ENCODE data around the gene NCSTN. TPM values are rescaled to one million over a fixed set of nuclear protein-coding genes. Genes with fewer than 3 reads are reported as not detected.

Gene NCSTN
- total and polyA plus RNA-seq, 4 experiments from 2014 or later, result 62.2 to 93.1 (median 68.0) TPM

- POLR2A ChIA-PET (ENCODE audit: partially characterized antibody), result no interaction called here
Measured at GRCh38 chr1:160309571-160309970, 33.6 kb upstream of the NCSTN start.

GRCh38 chr1:160315359-160315758, 27.8 kb upstream of the NCSTN start:
- Histone ChIP-seq H3K9me3 (ENCODE audit: control insufficient read depth in 1 of 2, low read length in 2 of 2) (no peaks in the 10 kb centered on the region), H3K36me3 (ENCODE audit: insufficient read depth, low read length) (peaks cover 77% of the 10 kb centered on the region), H3K27ac (ENCODE audit: low read depth, low read length) (no peak overlapping the region), H3K4me1 (ENCODE audit: insufficient read depth, low read length) (no peaks in the 10 kb centered on the region), H3K4me3 (ENCODE audit: low read length in 2 of 2) (no peak overlapping the region), H3K27me3 (ENCODE audit: insufficient read depth, low read length) (no peaks in the 10 kb centered on the region)
- Mint-ChIP-seq H3K9me3 (peaks cover 2 to 17% (median 13%) of the 10 kb centered on the region in 8 donors), H3K36me3 (peaks cover 80 to 84% of the 10 kb centered on the region in 2 donors), H3K27ac (no peak overlapping the region), H3K27me3 (no peaks in the 10 kb centered on the region), H3K4me3 (no peak overlapping the region), H3K4me1 (peaks cover 13 to 25% (median 17%) of the 10 kb centered on the region in 4 donors)
- CTCF ChIA-PET (ENCODE audit: partially characterized antibody), result interaction anchor here (1.7 kb wide), 1 partner anchor 24 kb away, joined by 4 read pairs; no protein-coding TSS in a partner anchor
- no peak for DNase-seq
- POLR2A ChIA-PET (ENCODE audit: partially characterized antibody), result no interaction called here
- intact Hi-C loops (cut with micrococcal nuclease), result no loop called here

More at GRCh38 chr1:160309571-160309970, 33.6 kb upstream of the NCSTN start:
- H3K27ac ChIP-seq (ENCODE audit: low read depth, low read length), result no peak overlapping the region
- intact Hi-C loops (cut with micrococcal nuclease), result no loop called here
- Mint-ChIP-seq H3K36me3 (peaks cover 66 to 86% of the 10 kb centered on the region in 2 donors), H3K27ac (peak overlapping the region in 3 of 7 donors; percentile 43 to 79 (median 65)), H3K27me3 (no peaks in the 10 kb centered on the region), H3K4me3 (no peak overlapping the region), H3K9me3 (no peaks in the 10 kb centered on the region), H3K4me1 (peaks cover 0 to 3% (median under 1%) of the 10 kb centered on the region in 4 donors)
- no peak overlapping the region for H3K4me3 ChIP-seq (ENCODE audit: low read length in 2 of 2)
- H3K9me3 ChIP-seq (ENCODE audit: control insufficient read depth in 1 of 2, low read length in 2 of 2), result no peaks in the 10 kb centered on the region
- CTCF ChIA-PET (ENCODE audit: partially characterized antibody), result interaction anchor here (0.9 to 2.5 kb wide), 2 partner anchors 18 kb away, joined by 4 to 12 read pairs; no protein-coding TSS in a partner anchor
- no peaks in the 10 kb centered on the region for H3K4me1 ChIP-seq (ENCODE audit: insufficient read depth, low read length)
- H3K27me3 ChIP-seq (ENCODE audit: insufficient read depth, low read length), result no peaks in the 10 kb centered on the region
- DNase-seq, result no peak
- peaks cover 81% of the 10 kb centered on the region for H3K36me3 ChIP-seq (ENCODE audit: insufficient read depth, low read length)

- DNase-seq, result no peak
- no peaks in the 10 kb centered on the region for H3K27me3 ChIP-seq (ENCODE audit: insufficient read depth, low read length)
- Mint-ChIP-seq H3K27ac (peak overlapping the region in 1 of 7 donors; percentile 72), H3K9me3 (peaks cover 0 to 2% (median 2%) of the 10 kb centered on the region in 8 donors), H3K4me3 (no peak overlapping the region), H3K36me3 (peaks cover 64 to 71% of the 10 kb centered on the region in 2 donors), H3K27me3 (no peaks in the 10 kb centered on the region), H3K4me1 (peaks cover 18 to 32% (median 28%) of the 10 kb centered on the region in 4 donors)
- no peaks in the 10 kb centered on the region for H3K4me1 ChIP-seq (ENCODE audit: insufficient read depth, low read length)
- H3K27ac ChIP-seq (ENCODE audit: low read depth, low read length), result no peak overlapping the region
- intact Hi-C loops (cut with micrococcal nuclease), result no loop called here
- POLR2A ChIA-PET (ENCODE audit: partially characterized antibody), result no interaction called here
- CTCF ChIA-PET (ENCODE audit: partially characterized antibody), result no interaction called here
- no peak overlapping the region for H3K4me3 ChIP-seq (ENCODE audit: low read length in 2 of 2)
- H3K9me3 ChIP-seq (ENCODE audit: control insufficient read depth in 1 of 2, low read length in 2 of 2), result no peaks in the 10 kb centered on the region
- peaks cover 50% of the 10 kb centered on the region for H3K36me3 ChIP-seq (ENCODE audit: insufficient read depth, low read length)
Measured at GRCh38 chr1:160322831-160323230, 20.4 kb upstream of the NCSTN start.

GRCh38 chr1:160325252-160325651, 17.9 kb upstream of the NCSTN start:
- Histone ChIP-seq H3K4me1 (ENCODE audit: insufficient read depth, low read length) (no peaks in the 10 kb centered on the region), H3K27me3 (ENCODE audit: insufficient read depth, low read length) (no peaks in the 10 kb centered on the region), H3K27ac (ENCODE audit: low read depth, low read length) (no peak overlapping the region), H3K9me3 (ENCODE audit: control insufficient read depth in 1 of 2, low read length in 2 of 2) (no peaks in the 10 kb centered on the region), H3K36me3 (ENCODE audit: insufficient read depth, low read length) (peaks cover 59% of the 10 kb centered on the region), H3K4me3 (ENCODE audit: low read length in 2 of 2) (no peak overlapping the region)
- Mint-ChIP-seq H3K27ac (peak overlapping the region in 1 of 7 donors; percentile 57), H3K9me3 (no peaks in the 10 kb centered on the region), H3K36me3 (peaks cover 59 to 78% of the 10 kb centered on the region in 2 donors), H3K4me1 (peaks cover 10 to 22% (median 15%) of the 10 kb centered on the region in 4 donors), H3K4me3 (no peak overlapping the region), H3K27me3 (no peaks in the 10 kb centered on the region)
- intact Hi-C loops (cut with micrococcal nuclease), result no loop called here
- ChIA-PET CTCF (ENCODE audit: partially characterized antibody) (interaction anchor here (0.9 kb wide), 1 partner anchor 34 kb away, joined by 3 read pairs; no protein-coding TSS in a partner anchor), POLR2A (ENCODE audit: partially characterized antibody) (no interaction called here)
- no peak for DNase-seq

- DNase-seq, result no peak
- Mint-ChIP-seq H3K4me3 (no peak overlapping the region), H3K27me3 (no peaks in the 10 kb centered on the region), H3K27ac (peak overlapping the region in 1 of 7 donors; percentile 41), H3K4me1 (peaks cover 6 to 13% (median 9%) of the 10 kb centered on the region in 4 donors), H3K9me3 (no peaks in the 10 kb centered on the region), H3K36me3 (peaks cover 56 to 79% of the 10 kb centered on the region in 2 donors)
- intact Hi-C loops (cut with micrococcal nuclease), result no loop called here
- Histone ChIP-seq H3K4me1 (ENCODE audit: insufficient read depth, low read length) (no peaks in the 10 kb centered on the region), H3K27ac (ENCODE audit: low read depth, low read length) (no peak overlapping the region), H3K36me3 (ENCODE audit: insufficient read depth, low read length) (peaks cover 71% of the 10 kb centered on the region), H3K4me3 (ENCODE audit: low read length in 2 of 2) (no peak overlapping the region), H3K9me3 (ENCODE audit: control insufficient read depth in 1 of 2, low read length in 2 of 2) (no peaks in the 10 kb centered on the region), H3K27me3 (ENCODE audit: insufficient read depth, low read length) (no peaks in the 10 kb centered on the region)
- CTCF ChIA-PET (ENCODE audit: partially characterized antibody), result interaction anchor here (0.9 kb wide), 1 partner anchor 35 kb away, joined by 3 read pairs; no protein-coding TSS in a partner anchor
- POLR2A ChIA-PET (ENCODE audit: partially characterized antibody), result no interaction called here
Measured at GRCh38 chr1:160326418-160326817, 16.8 kb upstream of the NCSTN start.

GRCh38 chr1:160328184-160328583, 15.0 kb upstream of the NCSTN start:
- no peaks in the 10 kb centered on the region for H3K9me3 Mint-ChIP-seq
- H3K4me1 Mint-ChIP-seq, result peaks cover 0 to 5% (median 3%) of the 10 kb centered on the region in 4 donors
- Histone ChIP-seq H3K4me3 (ENCODE audit: low read length in 2 of 2) (no peak overlapping the region), H3K36me3 (ENCODE audit: insufficient read depth, low read length) (peaks cover 83% of the 10 kb centered on the region), H3K27me3 (ENCODE audit: insufficient read depth, low read length) (no peaks in the 10 kb centered on the region), H3K27ac (ENCODE audit: low read depth, low read length) (no peak overlapping the region), H3K9me3 (ENCODE audit: control insufficient read depth in 1 of 2, low read length in 2 of 2) (no peaks in the 10 kb centered on the region), H3K4me1 (ENCODE audit: insufficient read depth, low read length) (no peaks in the 10 kb centered on the region)
- ChIA-PET POLR2A (ENCODE audit: partially characterized antibody) (interaction anchor here (0.7 to 1.1 kb wide), 2 partner anchors 24 to 68 kb away, joined by 3 read pairs; no protein-coding TSS in a partner anchor), CTCF (ENCODE audit: partially characterized antibody) (interaction anchor here (0.7 to 1.8 kb wide), 4 partner anchors 10 to 250 kb away, joined by 3 to 5 read pairs (median 4); no protein-coding TSS in a partner anchor)
- intact Hi-C loops (cut with micrococcal nuclease), result no loop called here
- no peak for DNase-seq
- no peak overlapping the region for H3K27ac Mint-ChIP-seq
- peaks cover 54 to 80% of the 10 kb centered on the region in 2 donors for H3K36me3 Mint-ChIP-seq
- H3K4me3 Mint-ChIP-seq, result no peak overlapping the region
- H3K27me3 Mint-ChIP-seq, result no peaks in the 10 kb centered on the region

- peaks cover 0 to 5% (median 3%) of the 10 kb centered on the region in 4 donors for H3K4me1 Mint-ChIP-seq
- Histone ChIP-seq H3K4me1 (ENCODE audit: insufficient read depth, low read length) (no peaks in the 10 kb centered on the region), H3K27me3 (ENCODE audit: insufficient read depth, low read length) (no peaks in the 10 kb centered on the region), H3K27ac (ENCODE audit: low read depth, low read length) (no peak overlapping the region), H3K4me3 (ENCODE audit: low read length in 2 of 2) (no peak overlapping the region), H3K36me3 (ENCODE audit: insufficient read depth, low read length) (peaks cover 85% of the 10 kb centered on the region), H3K9me3 (ENCODE audit: control insufficient read depth in 1 of 2, low read length in 2 of 2) (no peaks in the 10 kb centered on the region)
- H3K4me3 Mint-ChIP-seq, result no peak overlapping the region
- no peak for DNase-seq
- H3K36me3 Mint-ChIP-seq, result peaks cover 57 to 84% of the 10 kb centered on the region in 2 donors
- POLR2A ChIA-PET (ENCODE audit: partially characterized antibody), result interaction anchor here (0.5 kb wide), 1 partner anchor 42 kb away, joined by 3 read pairs; no protein-coding TSS in a partner anchor
- H3K27ac Mint-ChIP-seq, result peak overlapping the region in 4 of 7 donors; percentile 1 to 68 (median 47)
- H3K27me3 Mint-ChIP-seq, result no peaks in the 10 kb centered on the region
- CTCF ChIA-PET (ENCODE audit: partially characterized antibody), result interaction anchor here (1.8 to 2.0 kb wide), 2 partner anchors 8 to 39 kb away, joined by 5 to 6 read pairs; no protein-coding TSS in a partner anchor
- H3K9me3 Mint-ChIP-seq, result no peaks in the 10 kb centered on the region
- intact Hi-C loops (cut with micrococcal nuclease), result no loop called here
Measured at GRCh38 chr1:160330119-160330518, 13.1 kb upstream of the NCSTN start.

Data from CD4-positive, alpha-beta memory T cell (primary cell).